Lower leg skin (tissue), 4 donors: Measurements from ENCODE around the gene SPATC1L. TPM values are rescaled to one million over a fixed set of nuclear protein-coding genes. Genes with fewer than 3 reads are reported as not detected.
"Not testable (repeated sequence)": the region's sequence is repeated elsewhere in the genome, so short reads cannot be mapped to it uniquely, and the experiment has no call there.

Source experiments
- DNase-seq, 2 donors: peaks; one replicate each; pipeline ENCODE4 v3.0.0-alpha.2; 2019; ENCODE audit warnings: low spot score in 2 of 2
- H3K4me3 ChIP-seq: fragments of 200-600 bp; sonication (generic); 2 replicates; pipeline ENCODE4 v1.5.1; 2017; ENCODE audit warnings: mild to moderate bottlenecking, low read depth; ENCODE audit not compliant: poor library complexity, severe bottlenecking
- CTCF ChIP-seq, 3 donors: fragments of 450-650 bp; IDR thresholded peaks; one replicate each; pipeline ENCODE4 v1.5.1; 2016; ENCODE audit warnings: antibody characterized with exemption in 3 of 3, mild to moderate bottlenecking in 3 of 3, moderate library complexity in 2 of 3
- POLR2A ChIP-seq, 2 donors: fragments of 450-650 bp; IDR thresholded peaks; one replicate each; pipeline ENCODE4 v1.6.1; 2016 to 2017; ENCODE audit warnings: antibody characterized with exemption in 2 of 2, mild to moderate bottlenecking in 1 of 2, moderate library complexity in 1 of 2
- WGBS, 2 donors: methylation state at CpG; one replicate each; pipeline ENCODE4 v1.1.5; 2018; 5-methylcytosine and 5-hydroxymethylcytosine counted together
- intact Hi-C: fragments of 100-400 bp; cut with DNase I; formaldehyde crosslinking; loops from one replicate; pipeline ENCODE4 v1.15.0; 2023; ENCODE audit warnings: low total_unique reads
- total RNA-seq, 4 donors: library from RNA; depleted of rRNA; stranded (reverse); fragments of >200 nt; gene quantifications; one replicate each; pipeline ENCODE4 v1.1.0, GENCODE V29; 2016

Gene SPATC1L
- total RNA-seq, 4 donors from 2014 or later, result 2.1 to 7.5 (median 4.0) TPM

- WGBS, 2 donors, result 86 to 88% methylated on average over 45 of the region's 45 CpGs
- no peak overlapping the region for H3K4me3 ChIP-seq
- intact Hi-C loops, result no loop called here
- TF ChIP-seq POLR2A (IDR thresholded peaks at IDR 0.05) (no peak), CTCF (IDR thresholded peaks at IDR 0.05) (no peak)
- DNase-seq, result no peak
These were observed 42.3 kb downstream of the SPATC1L start for GRCh38 chr21:46141767-46142581.

DNA sequence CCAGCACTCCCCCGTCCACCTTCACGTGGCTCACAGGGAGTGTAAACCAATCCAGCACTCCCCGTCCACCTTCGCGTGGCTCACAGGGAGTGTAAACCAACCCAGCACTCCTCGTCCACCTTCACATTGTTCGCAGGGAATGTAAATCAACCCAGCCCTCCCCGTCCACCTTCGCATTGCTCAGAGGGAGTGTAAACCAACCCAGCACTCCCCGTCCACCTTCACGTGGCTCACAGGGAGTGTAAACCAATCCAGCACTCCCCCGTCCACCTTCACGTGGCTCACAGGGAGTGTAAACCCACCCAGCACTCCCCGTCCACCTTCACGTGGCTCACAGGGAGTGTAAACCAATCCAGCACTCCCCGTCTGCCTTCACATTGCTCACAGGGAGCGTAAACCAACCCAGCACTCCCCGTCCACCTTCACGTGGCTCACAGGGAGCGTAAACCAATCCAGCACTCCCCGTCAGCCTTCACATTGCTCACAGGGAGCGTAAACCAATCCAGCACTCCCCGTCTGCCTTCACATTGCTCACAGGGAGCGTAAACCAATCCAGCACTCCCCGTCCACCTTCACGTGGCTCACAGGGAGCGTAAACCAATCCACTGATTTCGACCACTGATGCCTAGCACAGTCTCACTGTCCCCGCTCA lies 43.8 kb downstream of the SPATC1L start:
- intact Hi-C loops, H3K4me3 ChIP-seq, DNase-seq: not testable (repeated sequence)
- whole genome bisulfite sequencing, 2 donors, result 52 to 60% methylated on average over 29 of the region's 29 CpGs

GRCh38 chr21:46139686-46140085 lies 44.6 kb downstream of the SPATC1L start:
- TF ChIP-seq POLR2A (IDR thresholded peaks at IDR 0.05) (no peak), CTCF (IDR thresholded peaks at IDR 0.05) (no peak)
- H3K4me3 ChIP-seq, result no peak overlapping the region
- 89 to 94% methylated on average over 15 of the region's 15 CpGs for WGBS, 2 donors
- no peak for DNase-seq
- intact Hi-C loops, result no loop called here

DNA sequence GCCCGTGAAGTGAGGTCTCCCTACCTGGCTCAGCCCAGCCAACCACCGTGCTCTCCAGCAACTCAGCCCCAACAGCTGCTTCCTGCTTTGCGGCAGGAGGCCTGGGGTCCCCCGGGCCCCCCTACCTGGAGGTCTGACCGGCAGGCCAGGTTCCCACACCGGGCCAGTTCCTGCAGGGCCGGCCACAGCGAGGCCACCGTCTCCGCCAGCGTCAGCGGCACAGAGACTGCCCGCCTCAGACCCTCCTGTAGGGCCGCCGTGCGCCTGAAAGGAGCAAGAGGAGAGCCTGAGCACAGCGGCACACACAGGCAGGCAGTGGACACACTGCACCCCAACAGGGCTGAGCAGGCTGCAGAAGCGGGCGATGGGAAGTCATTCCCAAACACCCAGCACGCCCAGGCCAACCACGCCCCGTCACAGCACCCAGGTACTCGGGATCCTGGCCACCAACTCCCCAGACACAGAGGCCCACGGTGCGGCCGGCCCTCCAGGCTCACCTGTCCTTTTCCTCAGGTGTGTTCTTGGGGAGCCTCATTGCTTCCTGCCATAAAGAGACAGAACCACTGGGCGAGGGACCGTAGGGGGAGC lies 45.8 kb downstream of the SPATC1L start:
- 88 to 93% methylated on average over 20 to 25 of the region's 28 CpGs for WGBS, 2 donors
- DNase-seq, result no peak
- intact Hi-C loops, result no loop called here
- H3K4me3 ChIP-seq, result no peak overlapping the region
- TF ChIP-seq POLR2A (IDR thresholded peaks at IDR 0.05), result no peak
- TF ChIP-seq CTCF (IDR thresholded peaks at IDR 0.05), result no peak

- DNase-seq, result no peak
- no peak overlapping the region for H3K4me3 ChIP-seq
- intact Hi-C loops, result no loop called here
- WGBS, 2 donors, result 79 to 96% methylated on average over 6 to 7 of the region's 7 CpGs
- TF ChIP-seq POLR2A (IDR thresholded peaks at IDR 0.05) (no peak), CTCF (IDR thresholded peaks at IDR 0.05) (no peak)
These were observed 46.4 kb downstream of the SPATC1L start for GRCh38 chr21:46137908-46138307.

DNA sequence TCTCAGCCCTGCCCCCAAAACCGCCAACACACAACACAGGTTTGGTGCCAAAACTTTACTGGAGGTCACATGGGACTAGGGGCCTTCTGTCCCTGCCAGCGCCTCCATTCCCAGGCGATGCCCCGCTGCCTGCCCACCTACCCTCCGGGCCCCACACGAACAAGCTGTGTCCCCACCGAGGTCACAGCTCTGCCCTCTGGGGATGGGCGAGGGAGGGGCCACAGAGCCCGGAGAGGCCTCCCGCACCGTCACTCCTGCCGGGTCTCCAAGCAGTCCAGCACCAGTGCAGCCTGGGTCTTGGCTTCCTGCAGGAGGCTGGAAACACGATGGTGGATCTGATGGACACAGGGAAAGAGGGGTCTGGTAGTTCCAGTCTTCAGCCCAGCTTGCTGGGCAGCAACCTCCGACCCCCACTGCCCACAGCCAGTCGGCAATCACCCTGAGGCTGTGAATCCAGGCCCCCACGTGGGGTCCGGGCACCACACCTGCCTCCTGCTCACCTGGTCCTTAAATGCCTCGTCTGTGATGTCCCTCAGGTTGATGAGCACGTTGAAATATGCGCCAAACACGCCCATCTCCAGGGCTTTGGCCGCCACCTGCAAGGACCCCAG lies 47.4 kb downstream of the SPATC1L start:
- no peak overlapping the region for H3K4me3 ChIP-seq
- TF ChIP-seq POLR2A (IDR thresholded peaks at IDR 0.05), result no peak
- no peak for TF ChIP-seq CTCF (IDR thresholded peaks at IDR 0.05)
- intact Hi-C loops, result no loop called here

More for the DNA sequence above, 47.4 kb downstream of the SPATC1L start:
- 81% methylated on average over 18 to 22 of the region's 22 CpGs for WGBS, 2 donors
- DNase-seq, result no peak
